ENCODE measurements around the gene PRCC.

Gene PRCC

DNA sequence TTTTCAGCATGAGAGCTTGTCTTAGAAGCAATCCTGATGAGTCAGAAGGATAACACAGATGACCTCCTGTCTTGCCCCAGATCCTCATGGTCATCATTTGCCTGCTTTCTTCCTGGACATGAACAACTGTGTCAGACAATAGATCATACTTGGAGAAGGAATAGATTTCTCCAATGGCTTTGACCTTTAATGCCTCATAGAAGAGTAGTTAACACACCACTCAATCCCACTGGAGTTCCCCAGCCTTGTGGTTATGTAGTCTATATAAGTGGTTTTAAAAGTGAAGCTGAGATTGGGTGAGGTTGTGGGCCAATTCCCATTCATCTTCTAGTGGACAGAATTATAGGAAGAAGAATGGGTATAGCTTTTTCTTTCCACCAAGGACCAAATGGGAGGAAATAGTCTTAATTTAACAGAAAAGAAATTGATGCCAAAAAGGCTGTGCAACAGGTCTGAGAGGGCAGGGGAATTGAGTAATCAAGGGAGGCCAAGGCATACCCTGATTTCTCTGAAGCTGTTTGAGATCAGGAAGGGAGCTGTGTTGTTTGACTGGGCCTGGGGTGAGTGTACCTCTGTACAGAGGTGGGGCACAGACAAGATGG, 14.4 kb downstream of the PRCC start:
- TF ChIP-seq, protein P1, sequence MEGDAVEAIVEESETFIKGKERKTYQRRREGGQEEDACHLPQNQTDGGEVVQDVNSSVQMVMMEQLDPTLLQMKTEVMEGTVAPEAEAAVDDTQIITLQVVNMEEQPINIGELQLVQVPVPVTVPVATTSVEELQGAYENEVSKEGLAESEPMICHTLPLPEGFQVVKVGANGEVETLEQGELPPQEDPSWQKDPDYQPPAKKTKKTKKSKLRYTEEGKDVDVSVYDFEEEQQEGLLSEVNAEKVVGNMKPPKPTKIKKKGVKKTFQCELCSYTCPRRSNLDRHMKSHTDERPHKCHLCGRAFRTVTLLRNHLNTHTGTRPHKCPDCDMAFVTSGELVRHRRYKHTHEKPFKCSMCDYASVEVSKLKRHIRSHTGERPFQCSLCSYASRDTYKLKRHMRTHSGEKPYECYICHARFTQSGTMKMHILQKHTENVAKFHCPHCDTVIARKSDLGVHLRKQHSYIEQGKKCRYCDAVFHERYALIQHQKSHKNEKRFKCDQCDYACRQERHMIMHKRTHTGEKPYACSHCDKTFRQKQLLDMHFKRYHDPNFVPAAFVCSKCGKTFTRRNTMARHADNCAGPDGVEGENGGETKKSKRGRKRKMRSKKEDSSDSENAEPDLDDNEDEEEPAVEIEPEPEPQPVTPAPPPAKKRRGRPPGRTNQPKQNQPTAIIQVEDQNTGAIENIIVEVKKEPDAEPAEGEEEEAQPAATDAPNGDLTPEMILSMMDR (IDR thresholded peaks at IDR 0.05; ENCODE audit: insufficient read depth, low read length, poor library complexity, severe bottlenecking), result no peak
- H3K36me3 ChIP-seq (ENCODE audit: control insufficient read depth, insufficient read depth, low read length), result peaks cover 8% of the 10 kb centered on the region
- H3K4me3 ChIP-seq (replicated peaks; ENCODE audit: low read depth, low read length), result no peak overlapping the region
- no peak for DNase-seq (ENCODE audit: extremely low read depth, insufficient read length)
- no peaks in the 10 kb centered on the region for H3K27me3 ChIP-seq (replicated peaks; ENCODE audit: control insufficient read depth, insufficient read depth, low read length)

DNA sequence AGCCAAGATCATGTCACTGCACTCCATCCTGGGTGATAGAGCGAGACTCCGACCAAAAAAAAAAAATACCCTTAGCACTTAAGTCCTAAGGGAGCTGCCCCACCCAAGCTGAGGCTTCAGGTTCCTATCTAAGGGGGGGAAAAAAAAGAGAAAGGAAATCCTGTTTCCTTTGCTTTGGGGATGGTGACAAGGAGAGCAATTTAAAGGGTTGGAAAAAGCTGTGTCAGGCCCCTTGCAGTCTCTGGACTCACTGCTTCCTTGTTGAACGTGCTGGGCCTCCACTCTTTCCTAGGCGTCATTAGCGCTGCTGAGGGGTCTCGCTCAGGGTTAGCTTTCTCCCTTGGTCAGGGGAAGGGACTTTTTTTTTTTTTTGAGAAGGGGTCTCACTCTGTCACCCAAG, 18.1 kb downstream of the PRCC start:
- Histone ChIP-seq H3K4me3 (replicated peaks; ENCODE audit: low read depth, low read length) (no peak overlapping the region), H3K27me3 (replicated peaks; ENCODE audit: control insufficient read depth, insufficient read depth, low read length) (no peaks in the 10 kb centered on the region), H3K36me3 (ENCODE audit: control insufficient read depth, insufficient read depth, low read length) (peaks cover 13% of the 10 kb centered on the region)
- TF ChIP-seq, protein P1 (IDR thresholded peaks at IDR 0.05; ENCODE audit: insufficient read depth, low read length, poor library complexity, severe bottlenecking), result no peak
- no peak for DNase-seq (ENCODE audit: extremely low read depth, insufficient read length)

DNA sequence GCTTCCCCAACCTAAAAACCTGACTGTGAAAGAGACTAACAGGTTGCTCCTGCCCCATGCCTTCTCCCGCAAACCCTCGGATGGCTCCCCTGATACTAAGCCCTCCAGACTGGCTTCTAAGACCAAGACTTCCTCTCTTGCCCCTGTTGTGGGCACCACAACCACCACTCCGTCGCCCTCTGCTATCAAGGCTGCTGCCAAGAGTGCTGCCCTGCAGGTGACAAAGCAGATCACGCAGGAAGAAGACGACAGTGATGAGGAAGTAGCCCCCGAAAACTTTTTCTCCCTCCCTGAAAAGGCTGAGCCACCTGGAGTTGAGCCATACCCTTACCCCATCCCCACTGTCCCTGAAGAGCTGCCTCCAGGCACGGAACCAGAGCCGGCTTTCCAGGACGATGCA, 19.3 kb downstream of the PRCC start:
- Histone ChIP-seq H3K27me3 (replicated peaks; ENCODE audit: control insufficient read depth, insufficient read depth, low read length) (no peaks in the 10 kb centered on the region), H3K4me3 (replicated peaks; ENCODE audit: low read depth, low read length) (no peak overlapping the region), H3K36me3 (ENCODE audit: control insufficient read depth, insufficient read depth, low read length) (peaks cover 18% of the 10 kb centered on the region)
- no peak for DNase-seq (ENCODE audit: extremely low read depth, insufficient read length)
- TF ChIP-seq, protein P1 (IDR thresholded peaks at IDR 0.05; ENCODE audit: insufficient read depth, low read length, poor library complexity, severe bottlenecking), result no peak

DNA sequence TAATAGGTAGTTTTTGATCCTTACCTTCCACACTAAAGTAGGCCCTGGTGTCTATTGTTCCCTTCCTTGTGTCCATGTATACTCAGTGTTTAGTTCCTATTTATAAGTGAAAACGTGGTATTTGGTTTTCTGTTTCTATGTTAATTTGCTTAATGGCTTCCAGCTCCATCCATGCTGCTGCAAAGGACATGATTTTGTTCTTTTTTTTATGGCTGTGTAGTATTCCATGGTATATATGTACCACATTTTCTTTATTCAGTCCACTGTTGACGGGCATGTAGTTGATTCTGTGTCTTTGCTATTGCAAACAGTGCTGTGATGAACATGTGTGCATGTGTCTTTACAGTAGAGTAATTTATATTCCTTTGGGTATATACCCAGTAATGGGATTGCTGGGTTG, 20.8 kb downstream of the PRCC start:
- DNase-seq (ENCODE audit: extremely low read depth, insufficient read length), result no peak

DNA sequence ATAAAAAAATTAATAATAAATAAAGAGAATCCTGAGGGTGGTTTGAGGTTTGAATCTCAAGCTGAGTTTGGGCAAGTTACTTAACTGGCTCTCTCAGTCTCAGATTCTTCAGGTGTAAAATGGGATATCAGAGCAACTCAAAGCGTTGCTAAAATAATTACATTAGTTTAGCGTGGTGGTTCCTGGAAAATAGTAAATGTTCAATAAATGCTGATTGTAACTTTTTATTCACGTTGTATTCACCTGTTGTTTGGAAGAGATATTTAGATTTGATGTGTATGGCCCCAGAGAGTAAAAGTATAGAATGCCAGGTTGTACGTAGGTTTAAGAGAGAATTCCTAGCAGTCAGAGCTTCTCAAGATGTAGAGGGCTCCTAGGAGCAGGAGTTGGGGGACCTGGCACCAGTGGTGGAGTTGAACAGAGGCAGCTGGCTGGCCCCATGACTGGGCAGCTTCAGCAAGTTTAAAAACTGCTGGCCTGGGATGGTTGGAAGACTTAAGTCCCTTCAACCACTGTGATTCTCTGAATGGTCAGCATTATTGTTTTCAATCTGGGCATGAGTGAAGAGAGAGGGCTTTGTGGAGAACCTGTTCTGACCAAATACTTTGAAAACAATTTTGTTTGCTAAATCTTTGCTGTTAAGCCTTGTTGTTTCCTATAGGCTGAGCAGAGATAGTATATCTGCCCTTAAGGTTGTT, 22.4 kb downstream of the PRCC start:
- TF ChIP-seq, protein P1 (IDR thresholded peaks at IDR 0.05; ENCODE audit: insufficient read depth, low read length, poor library complexity, severe bottlenecking), result no peak
- no peak overlapping the region for H3K4me3 ChIP-seq (replicated peaks; ENCODE audit: low read depth, low read length)
- H3K27me3 ChIP-seq (replicated peaks; ENCODE audit: control insufficient read depth, insufficient read depth, low read length), result no peaks in the 10 kb centered on the region
- peaks cover 21% of the 10 kb centered on the region for H3K36me3 ChIP-seq (ENCODE audit: control insufficient read depth, insufficient read depth, low read length)
- no peak for DNase-seq (ENCODE audit: extremely low read depth, insufficient read length)

More for the DNA sequence above, 20.8 kb downstream of the PRCC start:
- H3K27me3 ChIP-seq (replicated peaks; ENCODE audit: control insufficient read depth, insufficient read depth, low read length), result no peaks in the 10 kb centered on the region
- TF ChIP-seq, protein P1 (IDR thresholded peaks at IDR 0.05; ENCODE audit: insufficient read depth, low read length, poor library complexity, severe bottlenecking), result no peak
- H3K4me3 ChIP-seq (replicated peaks; ENCODE audit: low read depth, low read length), result no peak overlapping the region
- H3K36me3 ChIP-seq (ENCODE audit: control insufficient read depth, insufficient read depth, low read length), result peaks cover 18% of the 10 kb centered on the region
